Measurements from ENCODE around the gene PVR. TPM values are rescaled to one million over a fixed set of nuclear protein-coding genes. Genes with fewer than 3 reads are reported as not detected.
"Not testable (repeated sequence)": the region's sequence is repeated elsewhere in the genome, so short reads cannot be mapped to it uniquely, and the experiment has no call there.

Gene PVR
- total RNA-seq, 2 experiments from 2014 or later = 4.6 to 5.2 TPM

- Mint-ChIP-seq H3K9me3 (ENCODE audit: insufficient read depth) (no peaks in the 10 kb centered on the region), H3K4me3 (no peak overlapping the region), H3K4me1 (ENCODE audit: low read depth) (no peaks in the 10 kb centered on the region), H3K36me3 (ENCODE audit: low read depth) (no peaks in the 10 kb centered on the region), H3K27ac (no peak overlapping the region), H3K27me3 (ENCODE audit: low read depth) (no peaks in the 10 kb centered on the region)
- DNase-seq = no peak
- CTCF ChIA-PET = interaction anchor here (0.9 to 1.6 kb wide), 3 partner anchors 10 to 96 kb away, joined by 3 to 7 read pairs (median 6); no protein-coding TSS in a partner anchor
- peak; percentile 21 for ATAC-seq
- POLR2A ChIA-PET = no interaction called here
Measured at GRCh38 chr19:44666852-44667556, 23.3 kb downstream of the PVR start.

- peaks cover 3% of the 10 kb centered on the region for H3K9me3 Mint-ChIP-seq (ENCODE audit: insufficient read depth)
- POLR2A ChIA-PET = no interaction called here
- CTCF ChIA-PET = no interaction called here
- no peak overlapping the region for H3K27ac Mint-ChIP-seq
- ATAC-seq (peak; percentile 60), DNase-seq (peak; percentile 29)
- no peaks in the 10 kb centered on the region for H3K36me3 Mint-ChIP-seq (ENCODE audit: low read depth)
- H3K27me3 Mint-ChIP-seq (ENCODE audit: low read depth) = no peaks in the 10 kb centered on the region
- no peak overlapping the region for H3K4me3 Mint-ChIP-seq
- no peaks in the 10 kb centered on the region for H3K4me1 Mint-ChIP-seq (ENCODE audit: low read depth)
Measured at GRCh38 chr19:44668985-44669764, 25.5 kb downstream of the PVR start.

- H3K27me3 Mint-ChIP-seq (ENCODE audit: low read depth); H3K36me3 Mint-ChIP-seq (ENCODE audit: low read depth); ATAC-seq; DNase-seq; H3K27ac Mint-ChIP-seq; POLR2A ChIA-PET; H3K4me1 Mint-ChIP-seq (ENCODE audit: low read depth); CTCF ChIA-PET; H3K4me3 Mint-ChIP-seq; H3K9me3 Mint-ChIP-seq (ENCODE audit: insufficient read depth): not testable (repeated sequence)
Measured at GRCh38 chr19:44670027-44670426, 26.3 kb downstream of the PVR start.

- Mint-ChIP-seq H3K4me3 (no peak within 1 kb of the TSS), H3K27ac (no peak within 1 kb of the TSS), H3K9me3 (ENCODE audit: insufficient read depth) (peaks cover 3% of the 10 kb centered on the region), H3K4me1 (ENCODE audit: low read depth) (no peaks in the 10 kb centered on the region), H3K36me3 (ENCODE audit: low read depth) (no peaks in the 10 kb centered on the region), H3K27me3 (ENCODE audit: low read depth) (no peaks in the 10 kb centered on the region)
- DNase-seq (no peak), ATAC-seq (no peak)
- POLR2A ChIA-PET = no interaction called here
- CTCF ChIA-PET = interaction anchor here (1.0 to 1.2 kb wide), 2 partner anchors 13 to 53 kb away, joined by 3 read pairs; no protein-coding TSS in a partner anchor
Measured at GRCh38 chr19:44671400-44671799, 27.7 kb downstream of the PVR start, which contains the start of gene CEACAM19. CEACAM19 (plus strand) TSS chr19:44671482; CDS start chr19:44671932, 450 bp downstream.

GRCh38 chr19:44672226-44672625, 28.5 kb downstream of the PVR start:
- Mint-ChIP-seq H3K9me3 (ENCODE audit: insufficient read depth) (peaks cover 3% of the 10 kb centered on the region), H3K4me1 (ENCODE audit: low read depth) (no peaks in the 10 kb centered on the region), H3K4me3 (no peak overlapping the region), H3K36me3 (ENCODE audit: low read depth) (no peaks in the 10 kb centered on the region), H3K27ac (no peak overlapping the region), H3K27me3 (ENCODE audit: low read depth) (no peaks in the 10 kb centered on the region)
- POLR2A ChIA-PET = no interaction called here
- CTCF ChIA-PET = interaction anchor here (1.0 kb wide), 1 partner anchor 14 kb away, joined by 3 read pairs; no protein-coding TSS in a partner anchor
- DNase-seq (no peak), ATAC-seq (no peak)

GRCh38 chr19:44673510-44673909, 29.8 kb downstream of the PVR start:
- Mint-ChIP-seq H3K36me3 (ENCODE audit: low read depth) (no peaks in the 10 kb centered on the region), H3K4me1 (ENCODE audit: low read depth) (no peaks in the 10 kb centered on the region), H3K27ac (no peak overlapping the region), H3K9me3 (ENCODE audit: insufficient read depth) (peaks cover 3% of the 10 kb centered on the region), H3K27me3 (ENCODE audit: low read depth) (no peaks in the 10 kb centered on the region), H3K4me3 (no peak overlapping the region)
- CTCF ChIA-PET = no interaction called here
- DNase-seq = no peak
- POLR2A ChIA-PET = no interaction called here
- no peak for ATAC-seq

- Mint-ChIP-seq H3K27me3 (ENCODE audit: low read depth) (no peaks in the 10 kb centered on the region), H3K9me3 (ENCODE audit: insufficient read depth) (peaks cover 3% of the 10 kb centered on the region), H3K4me3 (no peak overlapping the region), H3K27ac (no peak overlapping the region), H3K36me3 (ENCODE audit: low read depth) (no peaks in the 10 kb centered on the region), H3K4me1 (ENCODE audit: low read depth) (no peaks in the 10 kb centered on the region)
- ATAC-seq = no peak
- POLR2A ChIA-PET = no interaction called here
- no peak for DNase-seq
- CTCF ChIA-PET = no interaction called here
Measured at GRCh38 chr19:44675521-44675920, 31.8 kb downstream of the PVR start.

GRCh38 chr19:44677019-44677811, 33.5 kb downstream of the PVR start:
- no peaks in the 10 kb centered on the region for H3K27me3 Mint-ChIP-seq (ENCODE audit: low read depth)

GRCh38 chr19:44680536-44680935, 36.8 kb downstream of the PVR start:
- peaks cover 6% of the 10 kb centered on the region for H3K4me1 Mint-ChIP-seq (ENCODE audit: low read depth)
- DNase-seq (no peak), ATAC-seq (no peak)
- H3K9me3 Mint-ChIP-seq (ENCODE audit: insufficient read depth) = no peaks in the 10 kb centered on the region
- CTCF ChIA-PET = interaction anchor here (1.1 to 1.3 kb wide), 3 partner anchors 9 to 43 kb away, joined by 3 to 4 read pairs (median 3); no protein-coding TSS in a partner anchor
- POLR2A ChIA-PET = no interaction called here
- no peak overlapping the region for H3K27ac Mint-ChIP-seq
- no peaks in the 10 kb centered on the region for H3K27me3 Mint-ChIP-seq (ENCODE audit: low read depth)
- H3K36me3 Mint-ChIP-seq (ENCODE audit: low read depth) = no peaks in the 10 kb centered on the region
- H3K4me3 Mint-ChIP-seq = no peak overlapping the region

More at GRCh38 chr19:44677019-44677811, 33.5 kb downstream of the PVR start:
- ChIA-PET POLR2A (no interaction called here), CTCF (no interaction called here)
- ATAC-seq (no peak), DNase-seq (no peak)
- no peak overlapping the region for H3K27ac Mint-ChIP-seq
- no peak overlapping the region for H3K4me3 Mint-ChIP-seq
- H3K4me1 Mint-ChIP-seq (ENCODE audit: low read depth) = no peaks in the 10 kb centered on the region
- peaks cover under 1% of the 10 kb centered on the region for H3K9me3 Mint-ChIP-seq (ENCODE audit: insufficient read depth)
- no peaks in the 10 kb centered on the region for H3K36me3 Mint-ChIP-seq (ENCODE audit: low read depth)

- no peak overlapping the region for H3K27ac Mint-ChIP-seq
- H3K9me3 Mint-ChIP-seq (ENCODE audit: insufficient read depth) = no peaks in the 10 kb centered on the region
- ATAC-seq (no peak), DNase-seq (no peak)
- no peaks in the 10 kb centered on the region for H3K36me3 Mint-ChIP-seq (ENCODE audit: low read depth)
- peaks cover 6% of the 10 kb centered on the region for H3K4me1 Mint-ChIP-seq (ENCODE audit: low read depth)
- H3K27me3 Mint-ChIP-seq (ENCODE audit: low read depth) = peaks cover 7% of the 10 kb centered on the region
- ChIA-PET CTCF (interaction anchor here (1.5 to 1.6 kb wide), 2 partner anchors 42 to 91 kb away, joined by 3 to 9 read pairs; no protein-coding TSS in a partner anchor), POLR2A (no interaction called here)
- H3K4me3 Mint-ChIP-seq = no peak overlapping the region
Measured at GRCh38 chr19:44681992-44682790, 38.5 kb downstream of the PVR start.

GRCh38 chr19:44682807-44683206, 39.1 kb downstream of the PVR start:
- Mint-ChIP-seq H3K27ac (peak overlapping the region; percentile 7), H3K27me3 (ENCODE audit: low read depth) (peaks cover 10% of the 10 kb centered on the region), H3K4me1 (ENCODE audit: low read depth) (peaks cover 6% of the 10 kb centered on the region), H3K36me3 (ENCODE audit: low read depth) (no peaks in the 10 kb centered on the region), H3K4me3 (no peak overlapping the region), H3K9me3 (ENCODE audit: insufficient read depth) (no peaks in the 10 kb centered on the region)
- CTCF ChIA-PET = interaction anchor here (1.5 to 1.6 kb wide), 2 partner anchors 41 to 91 kb away, joined by 3 to 9 read pairs; no protein-coding TSS in a partner anchor
- POLR2A ChIA-PET = no interaction called here
- no peak for DNase-seq
- no peak for ATAC-seq
